Ovary (tissue), 3 donors: ENCODE results near the gene B9D1.

ENCODE experiments used
- CTCF ChIP-seq, 3 donors: fragments of 450-650 bp in 2 of 3; fragments of 200-600 bp in 1 of 3; IDR thresholded peaks; one replicate each; pipeline versions ENCODE4 v1.5.1 to v1.8.0; 2016 to 2022; ENCODE audit warnings: antibody characterized with exemption in 3 of 3, mild to moderate bottlenecking in 1 of 3
- POLR2A ChIP-seq: fragments of 450-650 bp; IDR thresholded peaks from one replicate; pipeline ENCODE4 v1.6.1; 2017; ENCODE audit warnings: antibody characterized with exemption, mild to moderate bottlenecking, moderate library complexity
- donor health status: DM: no; HTN: no; CAD: no.

GRCh38 chr17:19295473-19296135 is 66.9 kb downstream of the B9D1 start:
- TF ChIP-seq CTCF (IDR thresholded peaks at IDR 0.05) (no peak), POLR2A (no peak)
